ENCODE measurements around the gene ACSL5.
"Not testable (repeated sequence)": the region's sequence is repeated elsewhere in the genome, so short reads cannot be mapped to it uniquely, and the experiment has no call there.

Gene ACSL5

DNA sequence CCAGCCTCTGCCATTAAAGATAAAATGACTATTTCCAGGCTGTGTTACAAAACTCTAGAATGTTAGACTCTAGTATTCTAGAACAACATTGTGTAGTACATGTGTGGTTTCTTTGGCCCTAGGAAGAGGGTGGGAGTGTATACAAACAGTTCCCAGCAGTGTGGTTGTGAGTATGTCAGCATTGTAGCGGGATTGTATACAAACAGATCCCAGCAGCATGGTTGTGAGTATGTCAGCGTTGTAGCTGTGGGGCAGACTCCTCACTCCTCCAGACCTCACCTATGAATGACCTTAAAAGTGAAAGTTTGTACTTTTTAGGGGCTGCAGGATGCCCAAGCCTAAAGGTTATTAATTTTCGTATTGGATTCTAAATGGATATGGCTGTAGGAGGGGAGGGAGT, 6.9 kb upstream of the ACSL5 start:
- TF ChIP-seq, protein P1, sequence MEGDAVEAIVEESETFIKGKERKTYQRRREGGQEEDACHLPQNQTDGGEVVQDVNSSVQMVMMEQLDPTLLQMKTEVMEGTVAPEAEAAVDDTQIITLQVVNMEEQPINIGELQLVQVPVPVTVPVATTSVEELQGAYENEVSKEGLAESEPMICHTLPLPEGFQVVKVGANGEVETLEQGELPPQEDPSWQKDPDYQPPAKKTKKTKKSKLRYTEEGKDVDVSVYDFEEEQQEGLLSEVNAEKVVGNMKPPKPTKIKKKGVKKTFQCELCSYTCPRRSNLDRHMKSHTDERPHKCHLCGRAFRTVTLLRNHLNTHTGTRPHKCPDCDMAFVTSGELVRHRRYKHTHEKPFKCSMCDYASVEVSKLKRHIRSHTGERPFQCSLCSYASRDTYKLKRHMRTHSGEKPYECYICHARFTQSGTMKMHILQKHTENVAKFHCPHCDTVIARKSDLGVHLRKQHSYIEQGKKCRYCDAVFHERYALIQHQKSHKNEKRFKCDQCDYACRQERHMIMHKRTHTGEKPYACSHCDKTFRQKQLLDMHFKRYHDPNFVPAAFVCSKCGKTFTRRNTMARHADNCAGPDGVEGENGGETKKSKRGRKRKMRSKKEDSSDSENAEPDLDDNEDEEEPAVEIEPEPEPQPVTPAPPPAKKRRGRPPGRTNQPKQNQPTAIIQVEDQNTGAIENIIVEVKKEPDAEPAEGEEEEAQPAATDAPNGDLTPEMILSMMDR (conservative IDR thresholded peaks at IDR 0.05; ENCODE audit: low read depth, low read length): no peak
- H3K4me3 ChIP-seq (ENCODE audit: low read length): no peak overlapping the region
- DNase-seq (ENCODE audit: low read depth): no peak

GRCh38 chr10:112367516-112367915, 6.4 kb upstream of the ACSL5 start:
- H3K4me3 ChIP-seq (ENCODE audit: low read length): no peak overlapping the region
- no peak for DNase-seq (ENCODE audit: low read depth)
- TF ChIP-seq, protein P1 (conservative IDR thresholded peaks at IDR 0.05; ENCODE audit: low read depth, low read length): no peak

- TF ChIP-seq, protein P1 (conservative IDR thresholded peaks at IDR 0.05; ENCODE audit: low read depth, low read length): no peak
- no peak for DNase-seq (ENCODE audit: low read depth)
- H3K4me3 ChIP-seq (ENCODE audit: low read length): no peak overlapping the region
Observed at GRCh38 chr10:112369495-112370423, 4.2 kb upstream of the ACSL5 start.

GRCh38 chr10:112370424-112370819, 3.5 kb upstream of the ACSL5 start:
- no peak for DNase-seq (ENCODE audit: low read depth)
- TF ChIP-seq, protein P1 (conservative IDR thresholded peaks at IDR 0.05; ENCODE audit: low read depth, low read length): no peak
- no peak overlapping the region for H3K4me3 ChIP-seq (ENCODE audit: low read length)

DNA sequence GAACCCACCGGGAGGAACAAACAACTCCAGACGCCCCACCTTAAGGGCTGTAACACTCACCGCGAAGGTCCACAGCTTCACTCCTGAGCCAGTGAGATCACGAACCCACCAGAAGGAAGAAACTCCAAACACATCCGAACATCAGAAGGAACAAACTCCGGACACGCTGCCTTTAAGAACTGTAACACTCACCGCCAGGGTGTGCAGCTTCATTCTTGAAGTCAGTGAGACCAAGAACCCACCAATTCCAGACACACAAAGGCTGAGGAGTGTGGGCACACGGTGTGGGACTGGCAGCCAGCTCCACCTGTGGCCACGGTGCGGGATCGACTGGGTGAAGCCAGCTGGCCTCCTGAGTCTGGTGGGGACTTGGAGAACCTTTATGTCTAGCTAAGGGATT, 2.6 kb upstream of the ACSL5 start:
- not testable (repeated sequence) for DNase-seq (ENCODE audit: low read depth); H3K4me3 ChIP-seq (ENCODE audit: low read length)

- DNase-seq (ENCODE audit: low read depth): not testable (repeated sequence)
Observed at GRCh38 chr10:112372182-112372810, 1.6 kb upstream of the ACSL5 start.

GRCh38 chr10:112374724-112375541, 1.0 kb downstream of the ACSL5 start:
- H3K4me3 ChIP-seq (ENCODE audit: low read length): no peak overlapping the region
- TF ChIP-seq, protein P1 (conservative IDR thresholded peaks at IDR 0.05; ENCODE audit: low read depth, low read length): no peak
- DNase-seq (ENCODE audit: low read depth): no peak

More at GRCh38 chr10:112372182-112372810, 1.6 kb upstream of the ACSL5 start:
- not testable (repeated sequence) for H3K4me3 ChIP-seq (ENCODE audit: low read length)
